Forelimb muscle (tissue), 1 donor: ENCODE measurements around the gene GRIN2A. TPM values are rescaled to one million over a fixed set of nuclear protein-coding genes. Genes with fewer than 3 reads are reported as not detected.

Source experiments
- DNase-seq: peaks from one replicate; pipeline ENCODE4 v3.0.0-alpha.2; 2013; ENCODE audit warnings: low read depth
- polyA plus RNA-seq: library from polyadenylated mRNA; unstranded; fragments of 120-200 nt; gene quantifications from one replicate; pipeline ENCODE4 v1.2.1, GENCODE V29; 2013; ENCODE audit not compliant: insufficient read length

Gene GRIN2A
- polyA plus RNA-seq, 1 donor: 0.23 TPM

- no peak for DNase-seq
Measured at GRCh38 chr16:10130538-10130937, 51.7 kb downstream of the GRIN2A start.

- DNase-seq: no peak
Measured at GRCh38 chr16:10128397-10129258, 53.6 kb downstream of the GRIN2A start.

GRCh38 chr16:10126686-10127085 is 55.5 kb downstream of the GRIN2A start:
- DNase-seq: no peak

- DNase-seq: no peak
Measured at GRCh38 chr16:10123141-10123540, 59.1 kb downstream of the GRIN2A start.

DNA sequence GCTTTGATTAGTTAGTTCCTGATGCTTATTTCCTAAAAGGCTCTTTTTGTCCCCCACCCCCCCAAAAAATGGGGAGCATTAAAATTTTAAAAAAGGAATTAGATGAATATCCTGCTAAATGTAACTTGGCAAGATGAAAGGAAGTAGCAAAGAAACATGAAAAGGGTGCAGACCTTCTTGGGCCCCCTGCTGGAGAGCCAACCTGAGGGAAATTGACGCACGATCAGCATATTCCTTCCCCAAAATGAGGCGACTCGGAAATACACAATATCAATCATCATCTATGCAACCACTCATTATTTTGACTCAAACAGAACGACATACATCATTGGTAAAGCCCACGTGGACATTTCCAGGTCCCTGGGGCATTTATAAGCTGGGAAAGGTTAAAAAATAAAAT is 59.7 kb downstream of the GRIN2A start:
- no peak for DNase-seq

GRCh38 chr16:10121897-10122425 is 60.3 kb downstream of the GRIN2A start:
- DNase-seq: no peak

DNA sequence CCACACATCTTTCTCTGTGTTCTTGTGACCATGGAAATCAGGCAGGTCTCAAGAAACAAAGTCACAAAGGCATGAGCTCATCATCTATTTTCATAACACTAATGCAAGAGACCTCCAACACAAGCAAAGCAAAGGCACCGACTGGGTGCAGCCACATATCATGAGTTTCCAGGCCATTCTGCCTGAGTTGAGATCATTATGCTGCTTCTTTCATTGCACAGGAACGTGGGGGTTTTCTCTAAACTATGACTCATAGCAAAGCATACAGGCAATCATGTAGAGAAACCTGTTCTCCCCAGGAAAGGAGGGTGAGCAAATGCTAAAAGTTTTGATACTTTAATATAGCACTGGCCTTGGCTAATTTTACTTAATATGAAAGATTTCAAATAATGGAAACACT is 60.7 kb downstream of the GRIN2A start:
- DNase-seq: no peak

DNA sequence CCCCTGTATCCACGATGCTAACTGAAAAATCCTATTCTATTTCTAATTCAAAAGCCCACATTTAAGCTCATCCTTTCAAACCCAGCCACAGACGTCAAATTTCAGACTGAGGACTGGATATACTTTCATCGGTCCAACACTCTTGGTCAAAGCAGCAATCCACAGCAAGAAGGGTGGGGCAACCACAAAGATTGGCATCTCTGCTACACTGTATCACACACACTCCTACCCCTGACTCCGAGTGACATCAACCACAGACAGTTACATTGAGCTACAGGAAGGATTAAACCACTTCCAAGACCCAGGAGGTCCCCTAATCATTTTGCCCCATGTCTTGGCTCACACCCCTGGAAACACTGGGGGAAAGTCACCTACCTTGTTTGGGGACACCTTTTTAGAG is 61.3 kb downstream of the GRIN2A start:
- DNase-seq: no peak

DNA sequence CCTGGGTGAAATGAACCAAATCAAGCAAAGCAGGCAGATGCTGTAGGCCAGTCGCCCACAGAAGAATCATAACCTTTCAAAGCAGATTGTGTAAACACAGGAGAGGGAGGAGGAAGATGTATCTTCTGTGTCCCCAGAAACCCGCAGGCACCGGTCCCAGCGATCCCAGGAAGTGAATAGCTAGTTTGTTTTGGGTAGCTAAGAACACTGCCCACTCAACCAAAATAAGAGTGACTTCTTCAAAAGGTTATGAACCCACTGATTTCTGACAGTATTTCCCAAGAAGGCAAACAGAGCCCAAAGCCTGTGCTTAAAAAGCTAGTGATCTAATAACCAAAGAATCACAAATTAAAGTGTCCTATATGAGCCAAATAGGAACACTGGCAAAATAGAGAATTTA is 67.8 kb downstream of the GRIN2A start:
- DNase-seq: no peak

GRCh38 chr16:10113248-10113647 is 69.0 kb downstream of the GRIN2A start:
- DNase-seq: no peak

DNA sequence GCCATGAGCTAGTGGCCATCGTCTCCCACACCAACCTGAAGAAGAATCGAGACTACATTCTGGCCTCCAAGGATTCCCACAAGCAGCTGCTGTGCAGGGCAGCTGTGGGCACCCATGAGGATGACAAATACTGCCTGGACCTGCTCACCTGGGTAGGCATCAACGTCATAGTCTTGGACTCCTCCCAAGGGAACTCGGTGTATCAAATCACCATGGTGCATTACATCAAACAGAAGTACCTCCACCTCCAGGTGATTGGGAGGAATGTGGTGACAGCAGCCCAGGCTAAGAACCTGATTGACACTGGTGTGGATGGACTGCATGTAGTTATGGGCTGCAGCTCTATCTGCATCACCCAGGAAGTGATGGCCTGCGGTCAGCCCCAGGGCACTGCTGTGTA is 70.2 kb downstream of the GRIN2A start:
- no peak for DNase-seq

GRCh38 chr16:10111156-10111761 is 71.0 kb downstream of the GRIN2A start:
- DNase-seq: no peak

DNA sequence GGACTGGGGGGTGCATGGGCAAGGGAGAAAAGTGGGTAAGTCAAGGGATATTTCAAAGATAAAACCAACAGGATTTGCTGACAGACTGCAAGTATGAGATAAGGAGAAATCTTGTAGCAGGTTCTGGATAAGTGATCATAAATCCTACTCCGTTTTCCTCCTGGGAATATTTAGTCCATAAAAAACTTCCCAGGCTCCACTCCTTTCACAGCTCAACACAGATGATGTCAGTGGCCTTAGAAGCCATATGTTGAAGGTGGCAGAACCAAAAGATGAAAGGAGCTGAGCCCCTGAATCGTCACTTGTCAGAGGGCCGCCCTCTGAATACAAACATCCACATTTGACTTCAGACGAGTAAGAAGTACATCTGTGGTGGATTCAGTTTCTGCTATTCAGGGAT is 71.7 kb downstream of the GRIN2A start:
- DNase-seq: no peak

- no peak for DNase-seq
Measured at GRCh38 chr16:10107081-10107480, 75.1 kb downstream of the GRIN2A start.

- DNase-seq: no peak
Measured at GRCh38 chr16:10103700-10104099, 78.5 kb downstream of the GRIN2A start.

- no peak for DNase-seq
Measured at GRCh38 chr16:10103118-10103517, 79.1 kb downstream of the GRIN2A start.

DNA sequence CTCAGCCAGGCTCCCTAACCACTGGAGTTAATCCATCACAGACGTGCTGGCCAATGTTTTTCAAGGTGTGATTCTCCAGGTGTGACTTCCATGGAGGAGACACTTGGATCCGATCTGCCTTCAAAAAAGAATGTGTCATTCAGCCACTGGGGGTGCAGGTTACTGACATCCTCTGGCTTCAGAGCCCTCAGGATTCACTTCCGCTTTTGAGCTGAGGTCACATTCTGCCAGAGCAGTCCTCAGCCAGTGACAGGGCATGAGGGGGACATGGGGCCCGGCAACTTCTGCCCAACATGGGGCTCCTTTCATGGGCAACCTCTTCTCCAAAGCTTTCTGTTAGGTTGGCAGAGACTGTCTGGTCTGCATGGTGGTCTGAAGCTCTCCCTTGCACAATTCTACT is 81.4 kb downstream of the GRIN2A start:
- no peak for DNase-seq

DNA sequence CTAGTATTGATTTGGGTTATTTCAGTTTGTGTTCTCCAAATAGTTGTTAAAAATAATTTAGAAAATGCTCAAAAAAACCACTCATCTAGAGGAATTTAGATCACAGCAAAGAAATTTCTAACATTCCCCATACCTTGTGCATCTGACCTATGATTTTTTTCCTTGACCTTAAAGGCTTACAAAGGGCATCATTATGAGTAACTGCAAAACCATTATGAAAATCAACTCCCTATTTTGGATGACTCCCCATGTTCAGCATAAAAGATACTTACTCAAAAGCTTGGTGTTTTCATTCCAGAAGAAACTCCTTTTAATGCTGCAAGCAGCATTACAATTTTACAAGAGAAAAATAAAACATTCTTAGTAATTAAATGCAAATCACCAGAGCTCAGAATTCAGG is 83.2 kb downstream of the GRIN2A start:
- DNase-seq: no peak

GRCh38 chr16:10097271-10097670 is 85.0 kb downstream of the GRIN2A start:
- DNase-seq: peak; percentile 17

DNA sequence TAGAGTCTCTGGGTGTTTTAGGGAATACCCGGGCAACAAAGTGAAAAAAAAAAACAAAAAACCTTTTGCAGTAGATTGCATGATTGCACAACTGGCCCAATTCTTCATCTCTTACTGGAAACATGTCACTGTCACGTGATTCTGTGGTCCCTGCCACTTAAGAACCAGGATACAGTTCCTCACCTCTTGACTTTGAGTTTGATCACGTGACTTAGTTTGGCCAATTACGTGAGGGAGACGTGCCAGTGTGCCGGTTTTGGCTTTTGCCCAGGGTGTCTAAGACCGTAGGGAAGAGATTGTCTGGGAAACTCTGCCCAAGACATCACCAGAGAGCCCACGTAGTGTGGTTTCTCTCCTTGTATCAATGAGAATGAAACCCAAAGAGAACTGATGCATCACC is 88.7 kb downstream of the GRIN2A start:
- DNase-seq: no peak

GRCh38 chr16:10090816-10091215 is 91.4 kb downstream of the GRIN2A start:
- no peak for DNase-seq

DNA sequence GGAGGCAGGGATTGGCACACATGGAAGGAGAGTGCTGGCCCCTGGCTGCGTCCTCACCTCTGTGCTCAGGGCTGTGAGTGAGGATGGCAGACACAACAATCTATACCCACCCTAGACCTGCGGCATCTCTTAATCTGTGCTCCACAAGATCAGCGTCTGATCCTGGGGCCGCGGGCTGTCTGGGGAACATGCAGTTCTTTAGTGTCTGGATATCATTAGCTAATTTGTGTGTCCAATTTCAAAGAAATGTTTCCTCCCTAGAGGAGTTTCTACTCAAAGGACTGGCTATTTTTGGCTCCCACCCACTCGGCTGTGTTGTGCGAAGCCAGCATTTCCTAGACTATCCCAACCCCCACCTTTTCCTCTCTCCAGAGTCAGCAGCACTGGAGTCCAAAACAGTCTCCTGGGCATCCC is 93.8 kb downstream of the GRIN2A start:
- no peak for DNase-seq

GRCh38 chr16:10087151-10087550 is 95.1 kb downstream of the GRIN2A start:
- DNase-seq: no peak
